ENCODE measurements around the gene SH2D1B. TPM values are rescaled to one million over a fixed set of nuclear protein-coding genes. Genes with fewer than 3 reads are reported as not detected.

Gene SH2D1B
- total and polyA plus RNA-seq, 9 of the 15 experiments (the other 6 are each of a cell fraction or from before 2014, with no cell fraction given), result 5.6 to 19.6 (median 9.7) TPM

DNA sequence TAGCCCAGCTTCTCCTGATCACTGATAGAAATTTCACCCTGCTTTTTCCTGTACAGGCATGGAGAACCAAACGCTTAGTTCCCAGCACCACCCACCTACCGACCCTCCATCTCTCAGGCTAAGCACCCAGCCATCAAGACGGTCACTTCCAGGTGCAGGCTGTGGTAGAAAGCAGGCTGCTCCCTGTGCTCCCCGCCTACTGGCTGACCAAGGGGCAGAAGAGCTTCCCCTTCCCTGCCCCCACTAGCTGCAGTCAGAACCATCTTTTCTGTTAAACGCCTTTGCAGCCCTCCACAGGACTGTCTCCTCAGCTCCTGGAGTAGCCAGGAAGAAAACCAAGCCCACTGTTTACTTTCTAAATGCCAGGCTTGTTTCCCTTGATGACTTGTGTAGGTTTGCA is 58.2 kb downstream of the SH2D1B start:
- FAIRE-seq (peak; percentile 68), ATAC-seq (peak; percentile 40; the same call in 2 of the 3 replicates), DNase-seq (ENCODE audit: extremely low read depth in 1 of 4, low spot score in 3 of 4) (peak; percentile 32 to 39 (median 37))
- ChIA-PET CTCF (ENCODE audit: low intra/inter-chr PET ratio) (no interaction called here), POLR2A (interaction anchor here (0.6 kb wide), 1 partner anchor 14 kb away, joined by 3 read pairs; no protein-coding TSS in a partner anchor)
- Histone ChIP-seq H3K36me3 (ENCODE audit: control insufficient read depth, insufficient read depth, low read length) (no peaks in the 10 kb centered on the region), H4K20me1 (replicated peaks; ENCODE audit: control insufficient read depth, insufficient read depth, low read length) (no peaks in the 10 kb centered on the region), H3K27ac (ENCODE audit: extremely low read depth, low read depth, low read length) (no peak overlapping the region), H3K9me1 (ENCODE audit: control insufficient read depth, insufficient read depth, low read length) (no peaks in the 10 kb centered on the region), H3K4me3 (no peak overlapping the region), H3K9ac (ENCODE audit: insufficient read depth in 1 of 2, low read depth in 2 of 2, low read length in 2 of 2) (peak overlapping the region in 1 of 2 experiments; percentile 45; a peak in 1 of 4 replicates), H3K4me1 (replicated peaks in 1 of 2; ENCODE audit: control insufficient read depth in 2 of 2, insufficient read depth in 2 of 2, low read length in 2 of 2) (peaks cover 13 to 60% of the 10 kb centered on the region in 2 experiments; a peak in 4 of 5 replicates), H3K4me2 (ENCODE audit: insufficient read depth, low read length) (peak overlapping the region; percentile 10; the same call in 1 of the 2 replicates), H2AFZ (ENCODE audit: low read depth, low read length) (peak overlapping the region; percentile 73), H3K79me2 (ENCODE audit: control insufficient read depth, insufficient read depth, low read length) (no peaks in the 10 kb centered on the region), H3K9me3 (replicated peaks; ENCODE audit: control insufficient read depth, insufficient read depth, low read depth, low read length) (no peaks in the 10 kb centered on the region), H3K27me3 (ENCODE audit: control insufficient read depth in 2 of 2, insufficient read depth in 2 of 2, low read length in 2 of 2) (no peaks in the 10 kb centered on the region)
- intact Hi-C loops (cut with micrococcal nuclease) (loop anchor here (10.0 kb wide), 1 partner anchor 261 kb away; no protein-coding TSS in a partner anchor), in situ Hi-C loops (cut with MboI) (no loop called here)
- WGBS (ENCODE audit: insufficient coverage, low coverage, missing lambda C conversion rate), result 19% methylated on average over 5 of the region's 5 CpGs
- TF ChIP-seq ZBTB7A (IDR thresholded peaks at IDR 0.05; ENCODE audit: borderline replicate concordance, control insufficient read depth, low read depth, low read length), result 0 out of 2 replicates have a peak, but pooled peaks have one; percentile 18
- TF ChIP-seq, protein P1, sequence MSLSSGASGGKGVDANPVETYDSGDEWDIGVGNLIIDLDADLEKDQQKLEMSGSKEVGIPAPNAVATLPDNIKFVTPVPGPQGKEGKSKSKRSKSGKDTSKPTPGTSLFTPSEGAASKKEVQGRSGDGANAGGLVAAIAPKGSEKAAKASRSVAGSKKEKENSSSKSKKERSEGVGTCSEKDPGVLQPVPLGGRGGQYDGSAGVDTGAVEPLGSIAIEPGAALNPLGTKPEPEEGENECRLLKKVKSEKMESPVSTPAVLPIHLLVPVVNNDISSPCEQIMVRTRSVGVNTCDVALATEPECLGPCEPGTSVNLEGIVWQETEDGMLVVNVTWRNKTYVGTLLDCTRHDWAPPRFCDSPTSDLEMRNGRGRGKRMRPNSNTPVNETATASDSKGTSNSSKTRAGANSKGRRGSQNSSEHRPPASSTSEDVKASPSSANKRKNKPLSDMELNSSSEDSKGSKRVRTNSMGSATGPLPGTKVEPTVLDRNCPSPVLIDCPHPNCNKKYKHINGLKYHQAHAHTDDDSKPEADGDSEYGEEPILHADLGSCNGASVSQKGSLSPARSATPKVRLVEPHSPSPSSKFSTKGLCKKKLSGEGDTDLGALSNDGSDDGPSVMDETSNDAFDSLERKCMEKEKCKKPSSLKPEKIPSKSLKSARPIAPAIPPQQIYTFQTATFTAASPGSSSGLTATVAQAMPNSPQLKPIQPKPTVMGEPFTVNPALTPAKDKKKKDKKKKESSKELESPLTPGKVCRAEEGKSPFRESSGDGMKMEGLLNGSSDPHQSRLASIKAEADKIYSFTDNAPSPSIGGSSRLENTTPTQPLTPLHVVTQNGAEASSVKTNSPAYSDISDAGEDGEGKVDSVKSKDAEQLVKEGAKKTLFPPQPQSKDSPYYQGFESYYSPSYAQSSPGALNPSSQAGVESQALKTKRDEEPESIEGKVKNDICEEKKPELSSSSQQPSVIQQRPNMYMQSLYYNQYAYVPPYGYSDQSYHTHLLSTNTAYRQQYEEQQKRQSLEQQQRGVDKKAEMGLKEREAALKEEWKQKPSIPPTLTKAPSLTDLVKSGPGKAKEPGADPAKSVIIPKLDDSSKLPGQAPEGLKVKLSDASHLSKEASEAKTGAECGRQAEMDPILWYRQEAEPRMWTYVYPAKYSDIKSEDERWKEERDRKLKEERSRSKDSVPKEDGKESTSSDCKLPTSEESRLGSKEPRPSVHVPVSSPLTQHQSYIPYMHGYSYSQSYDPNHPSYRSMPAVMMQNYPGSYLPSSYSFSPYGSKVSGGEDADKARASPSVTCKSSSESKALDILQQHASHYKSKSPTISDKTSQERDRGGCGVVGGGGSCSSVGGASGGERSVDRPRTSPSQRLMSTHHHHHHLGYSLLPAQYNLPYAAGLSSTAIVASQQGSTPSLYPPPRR (CRISPR knock-in tag; IDR thresholded peaks at IDR 0.05; ENCODE audit: borderline replicate concordance), result no peak
- BruUV-seq (replicated peaks), result no TSS peak
